AG09309 (cell line): ENCODE measurements around the gene NLRP8.
"Not testable (repeated sequence)": the region's sequence is repeated elsewhere in the genome, so short reads cannot be mapped to it uniquely, and the experiment has no call there.

Source experiments
- DNase-seq: peaks from one replicate; pipeline ENCODE4 v3.0.0-alpha.2; 2010; ENCODE audit warnings: low read depth
- H3K4me3 ChIP-seq: 2 replicates; pipeline ENCODE4 v1.5.1; 2011; ENCODE audit warnings: mild to moderate bottlenecking, low read depth, low read length, moderate library complexity; ENCODE audit not compliant: control insufficient read depth
- TF ChIP-seq, protein P1 (sequence below): IDR thresholded peaks from 2 replicates; pipeline ENCODE4 v1.5.1; 2011; ENCODE audit warnings: mild to moderate bottlenecking, low read depth, low read length, inconsistent platforms; ENCODE audit not compliant: insufficient read depth, control insufficient read depth; ENCODE audit errors: missing control alignments

Gene NLRP8

GRCh38 chr19:55909801-55910200, 37.8 kb upstream of the NLRP8 start:
- H3K4me3 ChIP-seq: no peak overlapping the region
- no peak for DNase-seq
- TF ChIP-seq, protein P1, sequence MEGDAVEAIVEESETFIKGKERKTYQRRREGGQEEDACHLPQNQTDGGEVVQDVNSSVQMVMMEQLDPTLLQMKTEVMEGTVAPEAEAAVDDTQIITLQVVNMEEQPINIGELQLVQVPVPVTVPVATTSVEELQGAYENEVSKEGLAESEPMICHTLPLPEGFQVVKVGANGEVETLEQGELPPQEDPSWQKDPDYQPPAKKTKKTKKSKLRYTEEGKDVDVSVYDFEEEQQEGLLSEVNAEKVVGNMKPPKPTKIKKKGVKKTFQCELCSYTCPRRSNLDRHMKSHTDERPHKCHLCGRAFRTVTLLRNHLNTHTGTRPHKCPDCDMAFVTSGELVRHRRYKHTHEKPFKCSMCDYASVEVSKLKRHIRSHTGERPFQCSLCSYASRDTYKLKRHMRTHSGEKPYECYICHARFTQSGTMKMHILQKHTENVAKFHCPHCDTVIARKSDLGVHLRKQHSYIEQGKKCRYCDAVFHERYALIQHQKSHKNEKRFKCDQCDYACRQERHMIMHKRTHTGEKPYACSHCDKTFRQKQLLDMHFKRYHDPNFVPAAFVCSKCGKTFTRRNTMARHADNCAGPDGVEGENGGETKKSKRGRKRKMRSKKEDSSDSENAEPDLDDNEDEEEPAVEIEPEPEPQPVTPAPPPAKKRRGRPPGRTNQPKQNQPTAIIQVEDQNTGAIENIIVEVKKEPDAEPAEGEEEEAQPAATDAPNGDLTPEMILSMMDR: no peak

DNA sequence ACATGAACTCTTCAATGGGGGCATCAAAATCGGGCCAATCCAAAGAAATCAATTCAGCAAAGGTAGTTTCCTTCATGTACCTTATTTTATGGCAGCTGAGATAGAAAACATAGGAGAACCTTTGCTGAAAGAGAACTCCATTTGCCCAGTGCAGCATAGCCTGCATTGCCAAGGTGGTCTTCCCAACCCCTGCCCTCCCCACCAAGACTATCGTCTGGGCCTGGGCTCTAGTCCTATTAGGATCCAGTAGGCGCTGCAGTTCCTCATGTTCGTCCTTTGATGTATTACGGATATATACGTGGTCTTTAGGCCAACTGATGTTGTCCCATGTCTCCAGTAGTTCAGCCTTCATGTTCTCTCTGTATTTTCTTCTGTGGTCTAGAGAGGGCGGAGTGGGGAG, 34.7 kb upstream of the NLRP8 start:
- TF ChIP-seq, protein P1: no peak
- no peak overlapping the region for H3K4me3 ChIP-seq
- no peak for DNase-seq

DNA sequence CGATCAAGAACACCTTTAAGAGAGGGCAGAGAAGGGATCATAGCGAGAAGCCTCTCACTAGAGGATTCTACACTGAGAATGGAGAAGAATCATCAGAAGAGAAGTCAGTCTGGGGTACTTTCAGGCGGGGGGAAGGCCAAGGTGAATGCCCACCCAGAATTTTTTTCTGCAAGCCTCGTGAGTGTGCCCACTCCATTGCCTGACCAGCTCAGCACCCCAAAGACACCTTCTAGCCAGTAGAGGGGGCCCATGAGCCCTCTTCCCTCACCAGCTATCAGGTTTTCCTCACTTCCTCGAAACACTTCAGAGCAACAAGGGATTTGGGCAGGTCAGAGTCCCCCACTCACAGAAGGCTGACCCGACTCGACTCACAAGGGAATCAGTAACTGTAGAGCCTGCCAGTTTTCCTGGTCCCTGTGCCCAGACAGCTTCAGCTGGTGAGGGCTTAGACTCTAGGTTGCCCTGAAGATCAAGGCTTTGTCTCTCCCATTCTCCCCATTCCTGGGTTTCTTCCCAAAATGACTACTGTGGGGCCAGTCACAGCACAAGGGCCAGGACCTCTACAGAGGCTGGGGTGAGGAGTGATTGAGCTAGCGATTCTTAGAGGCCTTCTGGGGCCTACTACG, 33.9 kb upstream of the NLRP8 start:
- DNase-seq: no peak
- no peak overlapping the region for H3K4me3 ChIP-seq
- TF ChIP-seq, protein P1: no peak

- TF ChIP-seq, protein P1: no peak
- no peak for DNase-seq
- H3K4me3 ChIP-seq: no peak overlapping the region
Observed at GRCh38 chr19:55923556-55923955, 24.1 kb upstream of the NLRP8 start.

DNA sequence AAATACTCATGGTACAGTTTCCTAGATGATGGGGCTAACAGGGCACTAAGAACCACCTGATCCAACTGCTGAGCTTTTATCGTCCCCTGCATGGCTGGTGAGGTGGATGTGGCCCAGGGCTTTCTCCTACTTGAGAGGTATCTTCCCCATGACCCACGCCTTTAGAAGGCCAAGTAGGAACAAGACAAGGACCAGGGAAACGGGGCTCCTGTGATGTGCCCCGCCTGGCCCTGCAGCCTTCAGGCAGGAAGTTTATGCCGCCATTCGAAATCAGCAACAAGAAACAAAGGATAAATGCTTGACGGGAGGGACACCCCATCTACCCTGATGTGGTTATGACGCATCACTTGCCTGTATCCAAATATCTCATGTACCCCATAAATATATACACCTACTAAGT, 19.6 kb upstream of the NLRP8 start:
- TF ChIP-seq, protein P1: no peak
- no peak overlapping the region for H3K4me3 ChIP-seq
- DNase-seq: no peak

GRCh38 chr19:55929258-55929657, 18.4 kb upstream of the NLRP8 start:
- DNase-seq, H3K4me3 ChIP-seq: not testable (repeated sequence)

DNA sequence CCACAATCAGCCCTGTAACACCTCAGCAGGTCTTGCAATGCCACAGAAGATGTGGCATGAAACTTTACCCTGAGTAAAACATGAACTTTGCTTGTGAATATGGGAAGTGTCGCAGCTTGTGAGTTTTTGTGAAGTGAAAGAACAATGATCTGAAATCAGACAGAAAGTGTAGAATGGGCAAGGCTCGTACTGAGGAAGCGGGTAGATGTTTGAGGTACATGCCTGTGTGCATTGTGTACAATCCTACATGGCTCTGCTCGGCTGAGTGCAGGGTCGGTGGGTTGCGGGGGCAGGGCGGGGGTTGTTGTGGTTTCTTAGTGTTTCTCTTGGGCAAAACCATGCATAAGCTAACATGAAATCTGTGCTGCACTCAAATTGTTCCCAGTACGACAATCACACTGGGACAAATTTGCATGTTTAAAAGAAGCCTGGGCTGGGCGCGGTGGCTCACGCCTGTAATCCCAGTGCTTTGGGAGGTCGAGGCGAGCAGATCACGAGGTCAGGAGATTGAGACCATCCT, 16.6 kb upstream of the NLRP8 start:
- no peak for DNase-seq
- TF ChIP-seq, protein P1: no peak
- H3K4me3 ChIP-seq: no peak overlapping the region
